Fibroblast of lung (primary cell): ENCODE data around the gene BCKDK.

Experiments
- CTCF ChIP-seq, 2 donors: IDR thresholded peaks in 1 of 2; conservative IDR thresholded peaks in 1 of 2; 1 replicate in 1 of 2; 2 replicates in 1 of 2; pipeline ENCODE4 v1.5.1; 2011 to 2012; ENCODE audit warnings: low read length in 2 of 2, control low read depth in 1 of 2, inconsistent platforms in 1 of 2, low read depth in 1 of 2, mild to moderate bottlenecking in 1 of 2
- EZH2 ChIP-seq: IDR thresholded peaks from 2 replicates; pipeline ENCODE4 v1.5.1; 2012; ENCODE audit warnings: low read length, control low read depth, mild to moderate bottlenecking; ENCODE audit errors: missing control alignments

- no peak for TF ChIP-seq CTCF (conservative IDR thresholded peaks at IDR 0.05 in 1 of 2, IDR thresholded peaks at IDR 0.05 in 1 of 2; ENCODE audit: low read depth in 1 of 2, low read length in 2 of 2)
- no peak for TF ChIP-seq EZH2
Measured at GRCh38 chr16:31082368-31083045, 25.7 kb upstream of the BCKDK start.
